ENCODE data around the gene FBXL3. TPM values are rescaled to one million over a fixed set of nuclear protein-coding genes. Genes with fewer than 3 reads are reported as not detected.
A peak's percentile ranks its signal among the peaks of the same experiment; 100 is the strongest.

FBXL3 gene
- total and polyA plus RNA-seq, 2 of the 13 experiments (the other 11 are each of a cell fraction or from before 2014, with no cell fraction given), result 11.5 to 18.5 TPM

GRCh38 chr13:76983676-76984075 lies 43.3 kb downstream of the FBXL3 start (continued):
- TF ChIP-seq ZHX1 (CRISPR knock-in tag; IDR thresholded peaks at IDR 0.05; ENCODE audit: low read depth), result no peak

GRCh38 chr13:76982061-76982460 lies 44.9 kb downstream of the FBXL3 start:
- BruUV-seq (replicated peaks), result no TSS peak
- no peak overlapping the region for H3K27ac ChIP-seq (ENCODE audit: extremely low read length, insufficient read depth, low read length)
- FAIRE-seq, result no peak
- intact Hi-C loops (cut with micrococcal nuclease; ENCODE audit: unreplicated experiment) (no loop called here), in situ Hi-C loops (cut with HindIII; ENCODE audit: extremely low pct_ligation_motif_present, low pct_unique_long_range_greater_than_20kb) (no loop called here)
- peak; percentile 18 for DNase-seq (ENCODE audit: low spot score)
- POLR2A ChIA-PET, result no interaction called here
- H3K36me3 ChIP-seq (replicated peaks in 1 of 2; ENCODE audit: control insufficient read depth in 1 of 2, insufficient read depth in 2 of 2, low read length in 2 of 2), result no peaks in the 10 kb centered on the region
- H3K4me1 ChIP-seq (ENCODE audit: insufficient read depth, low read length), result peaks cover 35% of the 10 kb centered on the region
- no peak overlapping the region for H3K4me3 ChIP-seq (replicated peaks in 1 of 3; ENCODE audit: insufficient read depth in 1 of 3, low read depth in 2 of 3, low read length in 3 of 3)
- ATAC-seq, result peak; percentile 54
- H3K79me2 ChIP-seq (ENCODE audit: insufficient read depth, low read length), result no peaks in the 10 kb centered on the region
- WGBS (ENCODE audit: low lambda C conversion rate), result 9% methylated on average over 6 of the region's 6 CpGs
- H3K9me3 ChIP-seq (ENCODE audit: low read length), result no peaks in the 10 kb centered on the region
- peaks cover 0 to 33% of the 10 kb centered on the region in 2 experiments; a peak in 2 of 5 replicates for H3K27me3 ChIP-seq (ENCODE audit: control insufficient read depth in 1 of 2, insufficient read depth in 2 of 2, low read length in 2 of 2)
- H3K4me2 ChIP-seq (ENCODE audit: low read depth, low read length), result peak overlapping the region; percentile 40
- CTCF ChIA-PET (ENCODE audit: low intra/inter-chr PET ratio, low total read pairs), result no interaction called here
- no peak overlapping the region for H3K9ac ChIP-seq (ENCODE audit: insufficient read depth, low read depth, low read length)
- H4K20me1 ChIP-seq (ENCODE audit: insufficient read depth, low read length), result no peaks in the 10 kb centered on the region
- no peak overlapping the region for H2AFZ ChIP-seq (ENCODE audit: low read length)
- TF ChIP-seq ZBED4 (CRISPR knock-in tag; IDR thresholded peaks at IDR 0.05; ENCODE audit: borderline replicate concordance) (no peak), PITX1 (CRISPR knock-in tag; IDR thresholded peaks at IDR 0.05) (no peak), PPARG (CRISPR knock-in tag; conservative IDR thresholded peaks at IDR 0.05) (0 out of 2 replicates have a peak, but pooled peaks have one; percentile 57), TCF12 (IDR thresholded peaks at IDR 0.05) (no peak), TCF12 (CRISPR knock-in tag; IDR thresholded peaks at IDR 0.05) (no peak), ZNF570 (CRISPR knock-in tag; IDR thresholded peaks at IDR 0.05; ENCODE audit: borderline replicate concordance) (no peak), ETV5 (CRISPR knock-in tag; IDR thresholded peaks at IDR 0.05; ENCODE audit: borderline replicate concordance) (peak; percentile 26; the same call in 1 of the 2 replicates), HDAC1 (CRISPR knock-in tag; IDR thresholded peaks at IDR 0.05) (peak; percentile 51), RXRB (CRISPR knock-in tag; IDR thresholded peaks at IDR 0.05; ENCODE audit: borderline replicate concordance) (peak; percentile 39; the same call in 1 of the 2 replicates), ELF3 (CRISPR knock-in tag; IDR thresholded peaks at IDR 0.05) (peak; percentile 58; the same call in 1 of the 2 replicates), TEAD3 (CRISPR knock-in tag; optimal IDR thresholded peaks at IDR 0.05; ENCODE audit: borderline replicate concordance) (no peak), HDAC6 (IDR thresholded peaks at IDR 0.05; ENCODE audit: low read depth, low read length) (no peak), SOX6 (IDR thresholded peaks at IDR 0.05) (no peak), SOX6 (CRISPR knock-in tag; IDR thresholded peaks at IDR 0.05) (no peak), MAX (IDR thresholded peaks at IDR 0.05) (peak; percentile 49; the same call in 1 of the 2 replicates), ZSCAN5A (CRISPR knock-in tag; IDR thresholded peaks at IDR 0.05; ENCODE audit: borderline replicate concordance) (no peak)

Measured in HepG2 (cell line).